OCI-LY3 (cell line): Measurements from ENCODE around the gene TYW1B.
"Not testable (repeated sequence)": the region's sequence is repeated elsewhere in the genome, so short reads cannot be mapped to it uniquely, and the experiment has no call there.

Experiments
- EZH2phosphoT487 ChIP-seq: fragments of 200-600 bp; shearing (Covaris generic); IDR thresholded peaks from 2 replicates; pipeline ENCODE4 v1.6.1; 2018; ENCODE audit warnings: antibody characterized with exemption, mixed run types, low read depth
- TF ChIP-seq, protein P1 (sequence below): fragments of 200-600, 300-600 bp; sonication (generic); IDR thresholded peaks from 2 replicates; pipeline ENCODE4 v1.5.1; 2014; ENCODE audit warnings: antibody characterized with exemption, low read length, low read depth

DNA sequence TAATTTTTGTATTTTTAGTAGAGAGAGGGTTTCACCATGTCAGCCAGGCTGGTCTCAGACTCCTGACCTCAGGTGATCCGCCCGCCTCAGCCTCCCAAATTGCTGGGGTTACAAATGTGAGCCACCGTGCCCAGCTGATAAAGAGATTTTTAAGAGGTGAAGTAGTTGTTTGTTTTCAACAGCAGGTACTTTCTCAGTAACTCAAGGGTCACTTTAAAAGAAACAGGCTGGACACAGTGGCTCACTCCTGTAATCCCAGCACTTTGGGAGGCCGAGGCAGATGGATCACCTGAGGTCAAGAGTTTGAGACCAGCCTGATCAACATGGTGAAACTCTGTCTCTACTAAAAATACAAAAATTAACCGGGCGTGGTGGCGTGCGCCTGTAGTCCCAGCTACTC lies 24.2 kb downstream of the TYW1B start:
- TF ChIP-seq, protein P1, sequence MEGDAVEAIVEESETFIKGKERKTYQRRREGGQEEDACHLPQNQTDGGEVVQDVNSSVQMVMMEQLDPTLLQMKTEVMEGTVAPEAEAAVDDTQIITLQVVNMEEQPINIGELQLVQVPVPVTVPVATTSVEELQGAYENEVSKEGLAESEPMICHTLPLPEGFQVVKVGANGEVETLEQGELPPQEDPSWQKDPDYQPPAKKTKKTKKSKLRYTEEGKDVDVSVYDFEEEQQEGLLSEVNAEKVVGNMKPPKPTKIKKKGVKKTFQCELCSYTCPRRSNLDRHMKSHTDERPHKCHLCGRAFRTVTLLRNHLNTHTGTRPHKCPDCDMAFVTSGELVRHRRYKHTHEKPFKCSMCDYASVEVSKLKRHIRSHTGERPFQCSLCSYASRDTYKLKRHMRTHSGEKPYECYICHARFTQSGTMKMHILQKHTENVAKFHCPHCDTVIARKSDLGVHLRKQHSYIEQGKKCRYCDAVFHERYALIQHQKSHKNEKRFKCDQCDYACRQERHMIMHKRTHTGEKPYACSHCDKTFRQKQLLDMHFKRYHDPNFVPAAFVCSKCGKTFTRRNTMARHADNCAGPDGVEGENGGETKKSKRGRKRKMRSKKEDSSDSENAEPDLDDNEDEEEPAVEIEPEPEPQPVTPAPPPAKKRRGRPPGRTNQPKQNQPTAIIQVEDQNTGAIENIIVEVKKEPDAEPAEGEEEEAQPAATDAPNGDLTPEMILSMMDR, result not testable (repeated sequence)
- TF ChIP-seq EZH2phosphoT487, result not testable (repeated sequence)
